ENCODE measurements around the gene THSD1.
"Not testable (repeated sequence)": the region's sequence is repeated elsewhere in the genome, so short reads cannot be mapped to it uniquely, and the experiment has no call there.

The THSD1 gene

DNA sequence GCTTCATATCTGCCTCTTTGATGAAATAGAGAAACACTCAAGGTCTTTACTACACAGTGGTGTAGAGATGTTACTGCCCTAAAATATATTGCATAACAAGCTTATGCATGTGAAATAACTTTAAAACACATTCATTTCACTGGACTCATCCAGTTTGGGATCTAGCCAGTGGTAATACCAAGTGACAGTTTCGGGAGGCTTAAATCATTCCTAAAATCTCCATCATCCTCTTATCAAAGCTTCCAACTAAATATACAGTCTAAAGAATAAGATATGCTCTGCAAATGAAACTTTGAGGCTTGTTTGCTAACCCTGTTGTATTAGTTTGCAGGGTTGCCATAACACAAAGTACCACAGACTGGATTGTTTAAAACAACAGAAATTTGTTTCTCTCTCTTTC, 52.8 kb downstream of the THSD1 start:
- ATAC-seq (no peak), DNase-seq (no peak)

DNA sequence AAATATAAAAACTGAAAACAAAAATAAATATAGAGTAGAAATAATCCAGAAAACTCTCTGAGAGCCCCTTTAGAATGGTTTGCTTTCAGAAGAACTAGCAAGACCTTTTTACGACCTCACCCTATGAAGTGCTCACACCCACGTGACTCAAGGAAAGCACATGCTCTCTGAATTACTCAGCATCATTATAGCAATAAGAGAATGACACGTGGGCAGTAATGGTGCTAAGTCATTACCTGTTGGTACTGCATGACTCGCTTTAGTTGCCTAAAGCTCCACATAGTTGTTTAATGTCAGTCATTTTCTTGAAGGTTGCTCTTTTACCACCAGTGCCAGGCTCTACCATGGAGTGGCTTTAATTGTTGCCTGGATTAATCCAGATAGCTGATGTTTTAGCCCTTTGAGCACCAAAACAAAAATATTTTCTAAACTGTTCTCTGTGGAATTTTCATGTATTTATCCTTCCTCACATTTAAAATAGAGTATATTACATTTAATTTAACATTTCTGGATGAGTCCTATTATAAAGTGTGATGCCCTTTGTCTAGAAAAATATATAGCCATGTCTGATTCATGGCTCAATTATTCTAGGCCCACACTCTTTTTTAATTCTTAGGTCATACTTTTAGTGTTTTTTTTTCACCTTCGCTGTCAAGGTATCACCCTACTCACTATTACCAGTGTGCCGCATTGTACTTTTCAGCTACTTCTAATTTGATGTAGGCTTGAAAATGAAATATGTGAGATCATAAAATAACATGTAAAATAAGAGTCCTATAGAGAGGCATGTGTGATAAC, 56.8 kb downstream of the THSD1 start:
- ATAC-seq: peak; percentile 87
- DNase-seq: peak; percentile 8

DNA sequence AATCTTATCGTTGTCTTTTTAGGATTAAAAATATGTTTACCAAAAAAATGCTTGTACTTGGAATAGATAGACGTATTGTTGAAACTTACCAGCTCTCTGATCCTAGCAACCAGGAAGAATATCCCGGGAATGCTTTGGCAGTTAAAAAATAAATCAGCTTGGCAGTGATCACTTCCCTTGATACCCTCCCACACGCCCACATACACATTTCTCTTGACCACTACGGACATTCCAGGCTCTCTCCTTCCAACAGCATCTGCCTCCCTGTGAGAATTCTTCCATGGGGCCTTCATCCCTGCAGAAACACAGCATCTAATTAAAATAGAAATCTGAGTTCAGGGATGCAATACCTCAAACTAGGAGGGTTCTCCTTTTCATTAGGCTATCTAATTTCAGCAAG, 57.9 kb downstream of the THSD1 start:
- ATAC-seq (no peak), DNase-seq (no peak)

DNA sequence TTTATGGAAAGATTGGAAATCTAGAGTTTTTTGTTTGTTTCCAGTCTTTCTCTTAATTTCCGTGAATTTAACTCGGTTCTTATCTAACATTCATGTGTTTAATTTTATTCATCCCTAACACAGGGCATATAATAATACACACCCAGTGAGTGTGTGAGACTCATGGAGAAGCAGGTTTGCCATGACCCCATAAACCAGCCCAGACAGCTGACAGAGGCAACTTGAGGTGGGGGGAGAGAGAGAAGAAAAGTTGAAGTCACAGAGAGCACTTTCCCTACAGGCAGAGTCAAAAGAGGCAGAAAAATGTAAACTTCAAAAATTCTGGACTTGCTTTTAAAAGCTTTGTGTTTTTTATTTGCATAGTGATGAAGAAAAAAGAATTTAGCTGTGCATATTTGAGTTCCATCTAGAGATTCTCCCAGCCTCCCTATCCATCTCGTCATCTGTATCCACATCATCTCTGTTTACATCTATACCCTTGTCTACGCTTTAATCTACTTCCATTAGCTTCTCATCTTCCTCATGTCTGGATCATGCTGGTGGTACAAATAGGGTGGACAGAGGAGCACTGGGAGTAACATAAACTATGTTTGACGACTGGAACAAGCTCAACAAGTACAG, 60.2 kb downstream of the THSD1 start:
- DNase-seq (no peak), ATAC-seq (no peak)

DNA sequence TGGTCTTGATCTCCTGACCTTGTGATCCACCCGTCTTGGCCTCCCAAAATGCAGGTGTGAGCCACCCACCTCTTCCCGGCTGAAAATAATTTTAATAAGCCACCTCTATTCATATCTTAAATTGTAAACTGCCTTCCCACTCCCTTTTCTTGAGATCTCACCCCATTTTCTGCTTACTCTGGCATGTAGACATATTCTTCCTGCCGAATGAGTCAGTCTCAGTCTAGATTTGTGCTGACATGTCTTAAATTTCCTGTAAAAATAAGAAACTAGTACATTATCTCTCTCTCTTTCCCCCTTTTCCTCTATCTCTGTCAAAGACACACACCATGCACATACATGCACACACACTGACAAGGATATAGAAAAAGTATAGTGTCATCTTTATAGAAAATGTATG, 60.9 kb downstream of the THSD1 start:
- DNase-seq: no peak
- ATAC-seq: no peak

DNA sequence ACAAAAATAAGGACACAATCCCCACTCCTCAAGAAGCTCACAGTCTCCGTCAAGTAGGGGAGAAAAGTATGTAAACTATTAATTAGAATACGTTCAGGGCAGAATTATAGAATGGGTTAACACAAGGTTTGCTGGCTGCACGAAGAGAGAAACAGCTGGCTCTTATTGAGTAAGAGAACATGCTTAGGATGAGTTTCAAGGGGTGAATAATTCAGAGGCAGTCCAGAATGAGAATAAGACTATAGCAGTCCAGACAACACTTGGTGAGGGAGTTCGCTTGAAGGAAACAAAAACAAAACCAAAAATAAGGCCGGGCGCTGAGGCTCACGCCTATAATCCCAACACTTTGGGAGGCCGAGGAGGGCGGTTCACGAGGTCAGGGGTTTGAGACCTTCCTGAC, 61.9 kb downstream of the THSD1 start:
- no peak for ATAC-seq
- DNase-seq: no peak

DNA sequence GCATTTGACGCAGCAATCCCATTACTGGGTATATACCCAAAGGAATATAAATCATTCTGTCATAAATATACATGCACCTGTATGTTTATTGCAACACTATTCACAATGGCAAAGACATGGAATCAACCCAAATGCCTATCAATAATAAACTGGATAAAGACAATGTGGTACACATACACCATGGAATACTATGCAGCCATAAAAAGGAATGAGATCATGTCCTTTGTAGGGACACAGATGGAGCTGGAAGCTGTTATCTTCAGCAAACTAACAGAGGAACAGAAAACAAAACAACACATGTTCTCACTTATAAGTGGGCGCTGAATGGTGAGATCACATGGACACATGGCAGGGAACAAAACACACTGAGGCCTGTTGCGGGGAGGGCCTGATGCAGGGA, 63.8 kb downstream of the THSD1 start:
- not testable (repeated sequence) for DNase-seq, ATAC-seq

DNA sequence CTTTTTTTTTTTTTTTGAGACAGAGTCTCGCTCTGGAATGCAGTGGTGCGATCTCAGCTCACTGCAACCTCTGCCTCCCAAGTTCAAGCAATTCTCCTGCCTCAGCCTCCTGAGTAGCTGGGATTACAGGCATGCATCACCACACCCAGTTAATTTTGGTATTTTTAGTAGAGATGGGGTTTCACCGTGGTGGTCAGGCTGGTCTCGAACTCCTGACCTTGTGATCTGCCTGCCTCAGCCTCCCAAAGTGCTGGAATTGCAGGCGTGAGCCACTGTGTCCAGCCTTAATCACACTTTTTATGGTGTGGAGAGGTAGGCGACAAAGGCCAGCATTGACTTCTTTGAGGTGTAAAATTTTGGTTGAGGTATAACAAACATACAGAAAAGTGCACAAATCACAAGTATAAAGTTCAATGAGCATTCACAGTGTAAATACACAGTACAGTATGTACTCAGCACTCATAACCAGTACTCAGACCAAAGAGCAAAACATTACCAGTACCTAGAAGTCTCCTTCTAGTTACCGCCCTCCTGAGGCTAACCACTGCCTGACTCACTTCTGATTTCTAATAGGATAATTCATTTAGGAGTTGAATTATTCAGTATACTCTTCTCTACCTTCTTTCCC, 68.0 kb downstream of the THSD1 start:
- peak; percentile 59 for ATAC-seq

DNA sequence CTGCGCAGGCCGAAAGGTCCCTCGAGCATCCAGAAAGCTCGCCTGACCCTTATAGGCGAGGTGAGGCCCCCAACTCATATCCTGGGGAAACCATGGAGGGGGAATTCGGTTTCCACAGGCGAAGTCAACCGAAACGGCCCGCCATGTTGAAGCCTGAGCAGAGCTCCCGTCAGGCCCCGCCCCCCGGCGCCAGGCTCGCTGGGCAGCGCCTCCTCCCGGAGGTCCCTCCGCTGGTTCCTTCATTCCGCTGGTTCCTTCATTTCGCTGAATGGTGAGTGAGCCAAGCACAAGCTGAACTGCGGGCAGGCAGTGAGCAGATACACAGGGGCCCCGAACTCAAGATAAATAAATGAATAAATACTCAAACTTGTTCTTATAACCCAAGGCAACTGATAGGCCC, 71.9 kb downstream of the THSD1 start:
- ATAC-seq, DNase-seq: not testable (repeated sequence)

More for the DNA sequence above, 68.0 kb downstream of the THSD1 start:
- not testable (repeated sequence) for DNase-seq

DNA sequence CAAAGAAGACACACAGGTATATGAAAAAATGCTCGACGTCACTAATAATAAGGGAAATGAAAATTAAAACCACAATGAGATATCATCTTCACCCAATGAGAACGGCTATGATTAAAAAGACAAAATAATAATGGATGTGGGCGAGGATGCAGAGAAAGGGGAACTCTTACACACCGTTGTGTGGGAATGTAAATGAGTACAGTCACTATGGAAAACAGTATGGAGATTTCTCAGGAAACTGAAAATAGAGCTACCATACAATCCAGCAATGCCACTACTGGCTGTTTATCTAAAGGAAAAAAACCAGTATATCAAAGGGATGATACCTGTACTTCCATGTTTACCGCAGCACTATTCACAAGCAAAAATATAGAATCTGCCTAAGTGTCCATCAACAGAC, 74.1 kb downstream of the THSD1 start:
- DNase-seq, ATAC-seq: not testable (repeated sequence)
